Hepatocyte (in vitro differentiated cells): ENCODE measurements around the gene VWA8. TPM values are rescaled to one million over a fixed set of nuclear protein-coding genes. Genes with fewer than 3 reads are reported as not detected.
A peak's percentile ranks its signal among the peaks of the same experiment; 100 is the strongest.
"Not testable (repeated sequence)": the region's sequence is repeated elsewhere in the genome, so short reads cannot be mapped to it uniquely, and the experiment has no call there.

Experiments
- DNase-seq: peaks from one replicate; pipeline ENCODE4 v3.0.0-alpha.2; 2016; ENCODE audit warnings: low spot score
- H2AFZ ChIP-seq: fragments of 200-600 bp; sonication (generic); 2 replicates; pipeline ENCODE4 v1.6.0; 2016; ENCODE audit warnings: antibody characterized with exemption, mild to moderate bottlenecking
- H3K27ac ChIP-seq: fragments of 200-600 bp; sonication (generic); 2 replicates; pipeline ENCODE4 v1.5.1; 2016; ENCODE audit warnings: mild to moderate bottlenecking
- H3K27me3 ChIP-seq: fragments of 200-600 bp; sonication (generic); 2 replicates; pipeline ENCODE4 v1.6.1; 2016
- H3K36me3 ChIP-seq: fragments of 200-600 bp; sonication (generic); replicated peaks from 2 replicates; pipeline ENCODE4 v1.5.1; 2016; ENCODE audit warnings: low read depth; ENCODE audit not compliant: insufficient read depth
- H3K4me1 ChIP-seq: fragments of 200-600 bp; sonication (generic); 2 replicates; pipeline ENCODE4 v1.5.1; 2016; ENCODE audit warnings: mild to moderate bottlenecking, moderate library complexity; ENCODE audit not compliant: insufficient read depth
- H3K4me2 ChIP-seq: fragments of 200-600 bp; sonication (generic); 2 replicates; pipeline ENCODE4 v1.6.0; 2016
- H3K4me3 ChIP-seq: fragments of 200-600 bp; sonication (generic); 2 replicates; pipeline ENCODE4 v1.5.1; 2016; ENCODE audit warnings: mild to moderate bottlenecking
- H3K79me2 ChIP-seq: fragments of 200-600 bp; sonication (generic); 2 replicates; pipeline ENCODE4 v1.6.0; 2017; ENCODE audit warnings: mild to moderate bottlenecking
- H3K9me2 ChIP-seq: fragments of 200-600 bp; sonication (generic); replicated peaks from 2 replicates; pipeline ENCODE4 v1.6.0; 2017; ENCODE audit warnings: mild to moderate bottlenecking; ENCODE audit not compliant: insufficient read depth
- H3K9me3 ChIP-seq: fragments of 200-600 bp; sonication (generic); 2 replicates; pipeline ENCODE4 v1.5.1; 2016; ENCODE audit warnings: low read depth, mild to moderate bottlenecking
- H4K20me1 ChIP-seq: fragments of 200-600 bp; sonication (generic); 2 replicates; pipeline ENCODE4 v1.6.0; 2016; ENCODE audit warnings: mild to moderate bottlenecking; ENCODE audit not compliant: insufficient read depth, poor library complexity, severe bottlenecking
- CTCF ChIP-seq: fragments of 200-600 bp; sonication (generic); IDR thresholded peaks from 2 replicates; pipeline ENCODE4 v1.5.1; 2016; ENCODE audit warnings: antibody characterized with exemption, mild to moderate bottlenecking; ENCODE audit not compliant: poor library complexity
- EZH2 ChIP-seq: fragments of 200-600 bp; sonication (generic); IDR thresholded peaks from 2 replicates; pipeline ENCODE4 v1.6.1; 2016; ENCODE audit warnings: antibody characterized with exemption, mild to moderate bottlenecking, borderline replicate concordance
- EZH2phosphoT487 ChIP-seq: fragments of 200-600 bp; sonication (generic); IDR thresholded peaks from one replicate; pipeline ENCODE4 v1.6.1; 2018; ENCODE audit warnings: antibody characterized with exemption, mild to moderate bottlenecking, low read depth, moderate library complexity; ENCODE audit not compliant: unreplicated experiment, severe bottlenecking
- WGBS: methylation state at CpG from one replicate; pipeline ENCODE4 v1.1.6; 2016; ENCODE audit warnings: low lambda C conversion rate; ENCODE audit errors: missing lambda C conversion rate; 5-methylcytosine and 5-hydroxymethylcytosine counted together
- polyA plus RNA-seq: library from polyadenylated mRNA; unstranded; fragments of >200 nt; fragmentation: Nextera tagmentation; extraction: Ambion mirVana; gene quantifications from 2 replicates; pipeline ENCODE4 v1.2.1, GENCODE V29; 2016
- total RNA-seq: library from RNA; depleted of rRNA; stranded (reverse); fragments of >200 nt; gene quantifications from 2 replicates; pipeline ENCODE4 v1.2.3, GENCODE V29; 2014

VWA8 gene
- total and polyA plus RNA-seq, 2 experiments from 2014 or later: 4.9 to 19.5 TPM

GRCh38 chr13:41880966-41881365 lies 79.9 kb downstream of the VWA8 start:
- no peak overlapping the region for H2AFZ ChIP-seq
- no peaks in the 10 kb centered on the region for H3K9me2 ChIP-seq
- H3K27me3 ChIP-seq: no peaks in the 10 kb centered on the region
- H3K4me3 ChIP-seq: no peak overlapping the region
- DNase-seq: no peak
- no peaks in the 10 kb centered on the region for H4K20me1 ChIP-seq
- WGBS: 97% methylated on average over 1 of the region's 1 CpG
- H3K4me2 ChIP-seq: no peak overlapping the region
- no peak overlapping the region for H3K27ac ChIP-seq
- no peaks in the 10 kb centered on the region for H3K79me2 ChIP-seq
- no peaks in the 10 kb centered on the region for H3K36me3 ChIP-seq
- TF ChIP-seq EZH2phosphoT487 (no peak), CTCF (no peak), EZH2 (no peak)
- no peaks in the 10 kb centered on the region for H3K4me1 ChIP-seq
- H3K9me3 ChIP-seq: no peaks in the 10 kb centered on the region

- no peak for DNase-seq
- Histone ChIP-seq H3K4me2 (no peak overlapping the region), H3K4me3 (no peak overlapping the region), H4K20me1 (no peaks in the 10 kb centered on the region), H3K36me3 (no peaks in the 10 kb centered on the region), H3K79me2 (no peaks in the 10 kb centered on the region), H3K9me2 (no peaks in the 10 kb centered on the region), H3K27me3 (no peaks in the 10 kb centered on the region), H3K4me1 (peaks cover 10% of the 10 kb centered on the region), H2AFZ (no peak overlapping the region), H3K9me3 (no peaks in the 10 kb centered on the region), H3K27ac (no peak overlapping the region)
- TF ChIP-seq EZH2: no peak
- no peak for TF ChIP-seq EZH2phosphoT487
- TF ChIP-seq CTCF: no peak
- 99% methylated on average over 4 of the region's 4 CpGs for WGBS
Observed at GRCh38 chr13:41864658-41865057, 96.3 kb downstream of the VWA8 start.

- not testable (repeated sequence) for H3K9me3 ChIP-seq, H3K36me3 ChIP-seq, H3K4me2 ChIP-seq, H3K27me3 ChIP-seq, H3K27ac ChIP-seq, H3K79me2 ChIP-seq, H3K9me2 ChIP-seq, H2AFZ ChIP-seq, H4K20me1 ChIP-seq, H3K4me3 ChIP-seq, DNase-seq
- H3K4me1 ChIP-seq: peaks cover 19% of the 10 kb centered on the region
Observed at GRCh38 chr13:41862659-41863058, 98.2 kb downstream of the VWA8 start.

- 27% methylated on average over 1 of the region's 1 CpG for WGBS
- H2AFZ ChIP-seq: no peak overlapping the region
- H3K9me3 ChIP-seq: no peaks in the 10 kb centered on the region
- peak overlapping the region; percentile 12 for H3K27ac ChIP-seq
- no peak overlapping the region for H3K4me3 ChIP-seq
- no peaks in the 10 kb centered on the region for H3K27me3 ChIP-seq
- H3K36me3 ChIP-seq: no peaks in the 10 kb centered on the region
- no peaks in the 10 kb centered on the region for H3K9me2 ChIP-seq
- no peaks in the 10 kb centered on the region for H3K79me2 ChIP-seq
- H3K4me1 ChIP-seq: peaks cover 19% of the 10 kb centered on the region
- H3K4me2 ChIP-seq: peak overlapping the region; percentile 10
- no peak for DNase-seq
- no peak for TF ChIP-seq CTCF
- TF ChIP-seq EZH2phosphoT487: no peak
- no peak for TF ChIP-seq EZH2
- H4K20me1 ChIP-seq: no peaks in the 10 kb centered on the region
Observed at GRCh38 chr13:41859565-41859964, 101.3 kb downstream of the VWA8 start.
